Sigmoid colon (tissue), 7 donors: Measurements from ENCODE around the gene STK40. TPM values are rescaled to one million over a fixed set of nuclear protein-coding genes. Genes with fewer than 3 reads are reported as not detected.

Experiments
- DNase-seq: peaks from one replicate; pipeline ENCODE4 v3.0.0-alpha.2; 2019
- H3K27ac ChIP-seq, 4 donors: fragments of 200-600 bp; sonication (generic); one replicate each; pipeline ENCODE4 v1.5.1; 2016 to 2019; ENCODE audit warnings: mild to moderate bottlenecking in 1 of 4
- H3K27me3 ChIP-seq, 3 donors: fragments of 200-600 bp; sonication (generic); one replicate each; pipeline ENCODE4 v1.5.1; 2019; ENCODE audit warnings: mild to moderate bottlenecking in 1 of 3
- H3K36me3 ChIP-seq, 4 donors: fragments of 200-600 bp; sonication (generic); one replicate each; pipeline ENCODE4 v1.5.1; 2016 to 2019
- H3K4me1 ChIP-seq, 4 donors: fragments of 200-600 bp; sonication (generic); one replicate each; pipeline ENCODE4 v1.5.1; 2017 to 2019
- H3K4me3 ChIP-seq, 4 donors: fragments of 200-600 bp; sonication (generic); one replicate each; pipeline ENCODE4 v1.5.1; 2017 to 2019; ENCODE audit warnings: mild to moderate bottlenecking in 2 of 4, moderate library complexity in 1 of 4
- H3K9me3 ChIP-seq, 4 donors: fragments of 200-600 bp in 3 of 4; sonication (generic) in 3 of 4; one replicate each; pipeline versions ENCODE4 v1.5.1 to v1.6.1; 2013 to 2019
- CTCF ChIP-seq, 4 experiments: fragments of 450-650 bp in 3 of 4; fragments of 200-600 bp in 1 of 4; IDR thresholded peaks; one replicate each; pipeline ENCODE4 v1.5.1; 2016 to 2019; ENCODE audit warnings: antibody characterized with exemption in 4 of 4, mild to moderate bottlenecking in 3 of 4, moderate library complexity in 2 of 4
- EP300 ChIP-seq, 4 donors: sonication (generic); formaldehyde crosslinking; IDR thresholded peaks; one replicate each; pipeline ENCODE4 v1.6.1; 2017; ENCODE audit warnings: antibody characterized with exemption in 4 of 4
- POLR2A ChIP-seq, 2 donors: fragments of 450-650 bp; IDR thresholded peaks; one replicate each; pipeline ENCODE4 v1.6.1; 2016; ENCODE audit warnings: antibody characterized with exemption in 2 of 2, mild to moderate bottlenecking in 2 of 2, moderate library complexity in 2 of 2
- POLR2AphosphoS5 ChIP-seq, 4 donors: sonication (generic); formaldehyde crosslinking; IDR thresholded peaks; one replicate each; pipeline ENCODE4 v1.6.1; 2017; ENCODE audit warnings: antibody characterized with exemption in 4 of 4
- WGBS, 2 donors: extraction: QIAGEN DNeasy Blood & Tissue Kit; methylation state at CpG; one replicate each; pipeline ENCODE4 v1.1.7; 2013; 5-methylcytosine and 5-hydroxymethylcytosine counted together
- intact Hi-C: fragments of 100-400 bp; cut with DNase I; formaldehyde crosslinking; loops from one replicate; pipeline ENCODE4 v1.15.1; 2023
- polyA plus RNA-seq, 3 donors: library from polyadenylated mRNA; stranded (reverse); fragments of 200-250 nt; gene quantifications; one replicate each; pipeline ENCODE4 v1.2.3, GENCODE V29; 2013
- total RNA-seq, 4 donors: library from RNA; depleted of rRNA; stranded (reverse); fragments of >200 nt; gene quantifications; one replicate each; pipeline ENCODE4 v1.1.0, GENCODE V29; 2016
- donor health status: healthy with polysubstance abuse.
- donor health status: Bipolar disorder and iron deficiency.
- donor health status: healthy.

The STK40 gene
- total and polyA plus RNA-seq, 7 donors, result 27.6 to 55.6 (median 40.7) TPM

- Histone ChIP-seq H3K27me3 (no peaks in the 10 kb centered on the region), H3K36me3 (no peaks in the 10 kb centered on the region), H3K4me1 (peaks cover 0 to 11% (median 9%) of the 10 kb centered on the region in 4 donors), H3K4me3 (no peak overlapping the region), H3K27ac (no peak overlapping the region), H3K9me3 (no peaks in the 10 kb centered on the region)
- intact Hi-C loops, result no loop called here
- WGBS, 2 donors, result 45 to 69% methylated on average over 6 of the region's 6 CpGs
- no peak for DNase-seq
- no peak for TF ChIP-seq POLR2A (IDR thresholded peaks at IDR 0.05)
- no peak for TF ChIP-seq CTCF (IDR thresholded peaks at IDR 0.05)
- TF ChIP-seq EP300 (IDR thresholded peaks at IDR 0.05), result no peak
- TF ChIP-seq POLR2AphosphoS5 (IDR thresholded peaks at IDR 0.05), result no peak
Measured at GRCh38 chr1:36328713-36329112, 57.0 kb downstream of the STK40 start.

- no peaks in the 10 kb centered on the region for H3K9me3 ChIP-seq
- H3K36me3 ChIP-seq, result no peaks in the 10 kb centered on the region
- TF ChIP-seq POLR2A (IDR thresholded peaks at IDR 0.05), result no peak
- TF ChIP-seq POLR2AphosphoS5 (IDR thresholded peaks at IDR 0.05), result no peak
- TF ChIP-seq CTCF (IDR thresholded peaks at IDR 0.05), result no peak
- TF ChIP-seq EP300 (IDR thresholded peaks at IDR 0.05), result no peak
- DNase-seq, result no peak
- no peaks in the 10 kb centered on the region for H3K27me3 ChIP-seq
- no peak overlapping the region for H3K4me3 ChIP-seq
- 77 to 85% methylated on average over 6 of the region's 6 CpGs for WGBS, 2 donors
- intact Hi-C loops, result no loop called here
- H3K4me1 ChIP-seq, result peaks cover 0 to 11% (median 10%) of the 10 kb centered on the region in 4 donors
- H3K27ac ChIP-seq, result no peak overlapping the region
Measured at GRCh38 chr1:36328088-36328480, 57.6 kb downstream of the STK40 start.

GRCh38 chr1:36327421-36328087, 58.2 kb downstream of the STK40 start:
- DNase-seq, result no peak
- TF ChIP-seq POLR2AphosphoS5 (IDR thresholded peaks at IDR 0.05), result no peak
- no peak for TF ChIP-seq CTCF (IDR thresholded peaks at IDR 0.05)
- no peak for TF ChIP-seq POLR2A (IDR thresholded peaks at IDR 0.05)
- TF ChIP-seq EP300 (IDR thresholded peaks at IDR 0.05), result no peak
- intact Hi-C loops, result no loop called here
- Histone ChIP-seq H3K9me3 (no peaks in the 10 kb centered on the region), H3K27me3 (no peaks in the 10 kb centered on the region), H3K36me3 (no peaks in the 10 kb centered on the region), H3K27ac (no peak overlapping the region), H3K4me1 (peaks cover 0 to 14% (median 14%) of the 10 kb centered on the region in 4 donors), H3K4me3 (no peak overlapping the region)
- 56 to 79% methylated on average over 9 of the region's 9 CpGs for WGBS, 2 donors

GRCh38 chr1:36326499-36326898, 59.2 kb downstream of the STK40 start:
- H3K27ac ChIP-seq, result no peak overlapping the region
- H3K4me3 ChIP-seq, result no peak overlapping the region
- no peaks in the 10 kb centered on the region for H3K9me3 ChIP-seq
- TF ChIP-seq CTCF (IDR thresholded peaks at IDR 0.05) (no peak), POLR2AphosphoS5 (IDR thresholded peaks at IDR 0.05) (no peak), EP300 (IDR thresholded peaks at IDR 0.05) (no peak)
- 29 to 54% methylated on average over 6 of the region's 6 CpGs for WGBS, 2 donors
- H3K4me1 ChIP-seq, result peaks cover 0 to 25% (median 24%) of the 10 kb centered on the region in 4 donors
- H3K27me3 ChIP-seq, result no peaks in the 10 kb centered on the region
- intact Hi-C loops, result no loop called here
- no peaks in the 10 kb centered on the region for H3K36me3 ChIP-seq
- no peak for DNase-seq

- TF ChIP-seq EP300 (IDR thresholded peaks at IDR 0.05) (no peak), CTCF (IDR thresholded peaks at IDR 0.05) (no peak), POLR2A (IDR thresholded peaks at IDR 0.05) (no peak), POLR2AphosphoS5 (IDR thresholded peaks at IDR 0.05) (no peak)
- Histone ChIP-seq H3K9me3 (no peaks in the 10 kb centered on the region), H3K4me1 (peaks cover 0 to 39% (median 35%) of the 10 kb centered on the region in 4 donors), H3K4me3 (peak overlapping the region; percentile 53 to 85 (median 62)), H3K27ac (peak overlapping the region; percentile 82 to 89 (median 84)), H3K27me3 (no peaks in the 10 kb centered on the region), H3K36me3 (no peaks in the 10 kb centered on the region)
- no peak for DNase-seq
- intact Hi-C loops, result no loop called here
- WGBS, 2 donors, result 22 to 37% methylated on average over 9 of the region's 9 CpGs
Measured at GRCh38 chr1:36324353-36324703, 61.4 kb downstream of the STK40 start.
